GM18511 (cell line): ENCODE data around the gene NTN1.

Experiments used
- ATAC-seq: cut with Tn5 transposase; IDR thresholded peaks from one replicate; pipeline ENCODE4 v1.9.1; 2021; ENCODE audit warnings: mild to moderate bottlenecking, moderate library complexity; ENCODE audit not compliant: unreplicated experiment

Gene NTN1

DNA sequence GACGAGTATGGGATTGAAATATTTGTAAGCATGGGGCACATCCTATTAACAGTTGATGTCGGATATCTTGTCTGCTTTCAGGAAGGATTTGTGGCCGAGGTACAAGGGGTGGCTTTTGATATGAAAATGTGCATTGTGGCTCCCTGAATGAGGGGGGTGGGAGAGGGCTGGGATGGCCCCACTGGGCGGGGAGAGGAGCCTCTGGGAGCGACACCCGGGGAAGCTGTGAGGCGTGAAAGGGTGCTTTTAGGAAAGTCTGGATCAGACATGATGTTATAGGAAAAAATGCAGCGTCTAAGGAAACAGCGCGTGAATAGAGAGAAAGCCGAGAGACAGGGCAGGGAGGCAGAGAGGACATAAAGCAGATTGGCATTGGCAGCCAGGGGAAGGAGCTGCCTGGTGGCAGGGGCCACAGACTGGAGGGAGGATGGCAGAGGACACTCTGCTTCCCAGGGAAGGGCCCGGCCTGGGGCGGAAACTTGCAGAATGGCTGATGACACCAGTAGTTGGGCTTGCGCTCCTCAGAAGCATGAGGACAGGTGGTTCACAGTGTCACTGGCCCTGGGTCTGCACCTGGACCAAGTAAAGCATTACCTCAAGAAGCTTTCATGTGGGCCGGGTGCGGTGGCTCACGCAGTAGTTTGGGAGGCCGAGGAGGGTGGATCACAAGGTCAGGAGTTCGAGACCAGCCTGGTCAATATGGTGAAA lies 95.7 kb downstream of the NTN1 start:
- ATAC-seq = no peak

DNA sequence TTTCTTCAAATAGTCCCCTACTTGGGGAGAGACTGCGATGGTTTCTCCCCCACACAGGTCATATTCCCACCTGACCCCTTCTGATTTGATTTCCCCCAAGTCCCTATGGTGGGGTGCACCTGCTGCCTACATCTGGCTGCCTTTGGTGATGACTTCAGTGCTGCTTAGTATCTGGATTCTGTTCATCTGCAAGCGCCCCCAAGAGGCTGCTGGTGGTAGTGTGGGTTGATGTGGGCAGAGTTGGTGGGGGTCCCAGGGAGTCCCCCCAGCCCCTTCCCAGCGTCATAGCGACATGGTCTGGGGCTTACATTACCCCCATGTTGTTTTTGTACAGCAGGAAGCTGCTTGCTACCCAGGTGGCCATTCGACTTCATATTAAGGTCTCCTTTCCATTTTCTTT lies 99.2 kb downstream of the NTN1 start:
- no peak for ATAC-seq

GRCh38 chr17:9121186-9121820 lies 100.0 kb downstream of the NTN1 start:
- ATAC-seq = no peak

GRCh38 chr17:9123594-9124553 lies 102.6 kb downstream of the NTN1 start:
- ATAC-seq = no peak

GRCh38 chr17:9124554-9124935 lies 103.2 kb downstream of the NTN1 start:
- ATAC-seq = no peak

GRCh38 chr17:9125722-9126121 lies 104.4 kb downstream of the NTN1 start:
- no peak for ATAC-seq

DNA sequence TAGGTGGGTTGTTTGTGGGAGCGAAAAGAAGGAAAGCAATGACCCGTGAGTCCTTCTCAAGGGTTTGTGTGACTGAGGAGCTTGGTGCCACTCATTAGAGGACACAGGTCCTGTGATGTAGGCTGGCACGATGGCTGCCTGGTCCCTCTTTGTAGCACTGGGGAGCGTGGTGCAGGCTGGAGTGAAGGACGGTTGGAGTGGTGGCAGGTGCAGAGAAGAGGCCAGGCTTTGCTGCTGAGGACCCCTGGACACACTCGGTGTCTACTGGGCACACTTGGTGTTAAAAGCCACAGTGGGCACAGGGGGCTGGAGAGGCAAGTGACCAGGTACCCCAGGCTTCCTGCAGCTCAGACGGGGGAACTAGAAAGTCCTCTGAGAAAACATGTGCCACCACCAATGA lies 106.0 kb downstream of the NTN1 start:
- no peak for ATAC-seq

DNA sequence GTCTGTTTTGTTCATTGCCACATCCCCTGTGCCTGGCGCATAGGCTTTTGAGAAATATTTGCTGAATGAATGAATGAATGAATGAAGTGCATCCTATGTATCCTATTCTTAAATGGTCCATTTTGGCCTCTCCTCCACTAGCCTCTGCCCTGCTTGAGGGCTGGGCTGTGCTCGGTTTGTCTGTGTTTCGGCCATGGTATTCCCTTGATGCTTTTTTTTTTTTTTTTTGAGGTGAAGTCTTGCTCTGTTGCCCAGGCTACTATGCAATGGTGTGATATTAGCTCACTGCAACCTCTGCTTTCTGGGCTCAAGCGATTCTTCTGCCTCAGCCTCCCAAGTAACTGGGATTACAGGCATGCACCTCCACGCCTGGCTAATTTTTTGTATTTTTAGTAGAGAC lies 110.1 kb downstream of the NTN1 start:
- no peak for ATAC-seq

- no peak for ATAC-seq
These were observed 111.0 kb downstream of the NTN1 start for GRCh38 chr17:9132291-9132690.

GRCh38 chr17:9132944-9133610 lies 111.8 kb downstream of the NTN1 start:
- no peak for ATAC-seq

DNA sequence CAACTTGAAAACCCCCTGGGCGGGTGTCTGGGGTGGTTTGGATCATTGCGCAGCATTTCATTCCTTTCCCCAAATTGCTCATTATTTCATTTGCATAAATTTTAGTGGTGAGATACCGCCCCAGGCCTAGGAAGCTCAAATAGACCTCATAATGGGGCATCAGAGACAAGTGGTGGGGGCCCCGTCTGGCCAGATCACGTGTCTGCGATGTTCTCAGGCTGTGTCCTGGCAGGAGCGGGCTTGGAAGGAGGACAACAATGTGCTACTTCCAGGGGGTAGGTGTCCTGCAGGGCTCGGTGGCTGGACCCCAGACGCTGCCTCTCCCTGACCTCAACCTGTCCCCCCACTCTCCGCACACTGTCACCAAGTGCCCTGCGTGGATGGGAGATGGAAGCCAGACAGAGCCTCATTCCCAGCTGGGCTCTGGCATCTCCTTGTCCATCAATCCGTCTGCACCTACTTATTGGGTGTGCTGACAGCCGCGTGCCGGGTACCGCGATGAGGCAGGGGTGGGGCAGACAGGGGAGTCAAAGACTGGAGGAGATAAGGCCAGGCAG lies 116.9 kb downstream of the NTN1 start:
- no peak for ATAC-seq

- ATAC-seq = no peak
These were observed 118.4 kb downstream of the NTN1 start for GRCh38 chr17:9139695-9140094.

- no peak for ATAC-seq
These were observed 119.5 kb downstream of the NTN1 start for GRCh38 chr17:9140550-9141424.

DNA sequence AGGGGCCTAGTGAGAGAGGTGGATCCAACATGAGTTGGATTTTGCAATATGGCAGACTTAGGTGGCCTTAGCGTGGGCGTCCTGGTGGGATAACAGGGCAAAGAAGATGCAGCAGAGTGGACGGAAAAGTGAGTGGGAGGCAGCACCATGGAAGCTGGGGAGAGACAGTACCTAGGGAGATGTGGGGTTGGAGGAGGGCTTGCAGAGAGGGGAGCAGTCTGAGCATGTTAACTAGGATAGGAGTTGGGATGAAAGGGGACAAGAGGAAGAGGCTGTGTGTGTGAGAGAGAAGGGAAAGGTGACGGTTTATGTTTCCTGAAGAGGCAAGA lies 120.1 kb downstream of the NTN1 start:
- no peak for ATAC-seq

GRCh38 chr17:9142772-9143494 lies 121.6 kb downstream of the NTN1 start:
- ATAC-seq = no peak

GRCh38 chr17:9144502-9145249 lies 123.4 kb downstream of the NTN1 start:
- no peak for ATAC-seq

DNA sequence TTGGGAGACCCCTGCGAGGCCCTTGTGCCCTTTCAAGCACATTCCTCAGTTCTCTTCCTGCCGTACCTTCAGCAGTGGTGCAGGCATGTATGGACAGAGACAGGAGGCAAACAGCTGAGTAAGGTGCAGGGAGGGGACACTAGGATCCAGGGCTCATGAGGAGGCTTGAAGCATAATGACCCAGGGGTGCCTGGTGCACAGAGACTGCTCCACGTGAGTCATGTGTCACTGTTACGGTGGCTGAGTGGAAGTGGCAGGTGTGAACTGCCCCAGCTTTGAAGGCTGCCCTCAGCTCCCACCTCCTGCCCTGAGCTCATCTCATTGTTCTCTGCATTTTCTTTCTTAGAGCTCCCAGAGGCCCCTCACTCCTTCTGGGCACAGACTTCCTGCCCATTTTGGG lies 124.8 kb downstream of the NTN1 start:
- no peak for ATAC-seq

DNA sequence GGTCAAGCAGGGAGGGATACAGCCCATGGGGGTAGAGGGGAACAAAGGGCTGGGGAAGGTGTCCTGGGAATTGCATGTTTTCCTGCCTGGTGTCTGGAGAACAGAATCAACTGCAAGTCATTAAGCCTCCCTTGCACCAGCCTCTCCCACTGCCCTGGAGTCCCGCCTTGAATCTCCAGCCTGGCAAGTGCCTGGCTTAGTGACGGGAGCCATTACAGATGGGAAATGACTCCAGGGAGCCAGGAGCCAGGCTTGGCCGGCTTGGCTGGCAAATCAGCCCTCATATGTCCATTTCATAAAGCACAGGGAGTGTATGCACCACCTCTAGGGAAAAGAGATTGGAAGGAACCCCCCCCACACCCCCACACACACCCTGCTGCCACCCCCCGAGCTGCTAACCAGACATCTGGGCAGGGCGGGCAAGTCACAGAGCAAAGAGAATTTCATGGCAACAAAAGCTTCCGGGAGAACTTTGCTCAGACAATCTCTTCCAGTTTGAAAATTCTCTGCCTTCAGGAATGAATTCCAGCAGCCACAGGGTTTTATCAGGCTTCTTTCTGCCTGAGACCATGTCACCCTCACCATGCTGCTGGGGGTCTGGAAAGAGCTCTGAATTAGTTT lies 127.7 kb downstream of the NTN1 start:
- ATAC-seq = no peak
